Naive thymus-derived CD8-positive, alpha-beta T cell (primary cell): ENCODE data around the gene CEACAM18. TPM values are rescaled to one million over a fixed set of nuclear protein-coding genes. Genes with fewer than 3 reads are reported as not detected.
"Not testable (repeated sequence)": the region's sequence is repeated elsewhere in the genome, so short reads cannot be mapped to it uniquely, and the experiment has no call there.

ENCODE experiments used
- ATAC-seq, 2 donors: fragments of 150-1000 bp; cut with Tn5 transposase in 1 of 2; sonication (Bioruptor Pico), chemical (Tn5 transposase) in 1 of 2; 1 replicate in 1 of 2; 2 replicates in 1 of 2; pipeline ENCODE4 v1.10.0; 2021; ENCODE audit warnings: mild to moderate bottlenecking in 2 of 2, moderate library complexity in 2 of 2
- POLR2A ChIA-PET: fragments of 350-600 bp; sonication (Branson Sonifier 250); formaldehyde crosslinking; loops from one replicate; lab custom pipeline; 2021; ENCODE audit warnings: antibody characterized with exemption; lab: Charles Lee
- DNase-seq, 10 donors: peaks; one replicate each; pipeline versions ENCODE4 v3.0.0 to v3.0.0-alpha.2; 2020 to 2022
- H3K27ac Mint-ChIP-seq, 10 donors: one replicate each; pipeline ENCODE4 v1.8.0; 2020 to 2022; ENCODE audit warnings: mild to moderate bottlenecking in 10 of 10, mixed read lengths in 10 of 10, moderate library complexity in 4 of 10, inconsistent platforms in 1 of 10
- H3K27me3 Mint-ChIP-seq, 5 donors: one replicate each; pipeline ENCODE4 v1.8.0; 2021 to 2022; ENCODE audit warnings: mixed read lengths in 5 of 5
- H3K36me3 Mint-ChIP-seq, 3 donors: one replicate each; pipeline ENCODE4 v1.8.0; 2020 to 2022; ENCODE audit warnings: mixed read lengths in 3 of 3, mild to moderate bottlenecking in 2 of 3, inconsistent platforms in 1 of 3
- H3K4me1 Mint-ChIP-seq, 4 donors: one replicate each; pipeline ENCODE4 v1.8.0; 2021 to 2022; ENCODE audit warnings: mixed read lengths in 4 of 4
- H3K4me3 Mint-ChIP-seq, 10 donors: one replicate each; pipeline ENCODE4 v1.8.0; 2020 to 2022; ENCODE audit warnings: mild to moderate bottlenecking in 10 of 10, mixed read lengths in 10 of 10, moderate library complexity in 6 of 10, inconsistent platforms in 1 of 10
- H3K9me3 Mint-ChIP-seq, 9 donors: one replicate each; pipeline ENCODE4 v1.8.0; 2020 to 2022; ENCODE audit warnings: mixed read lengths in 9 of 9, mild to moderate bottlenecking in 3 of 9, inconsistent platforms in 1 of 9, moderate library complexity in 1 of 9
- polyA plus RNA-seq, 3 donors: library from polyadenylated mRNA; unstranded; fragments of 300-500 nt; fragmentation: Illumina TruSeq; gene quantifications; one replicate each; pipeline ENCODE4 v1.2.3, GENCODE V29; 2021
- total RNA-seq, 8 experiments: library from RNA in 2 of 8; stranded (reverse) in 2 of 8; gene quantifications; one replicate each; pipeline ENCODE4 v1.2.3 and lab custom pipeline; 2021 to 2026

The CEACAM18 gene
- total and polyA plus RNA-seq, 5 experiments from 2014 or later, result not detected

DNA sequence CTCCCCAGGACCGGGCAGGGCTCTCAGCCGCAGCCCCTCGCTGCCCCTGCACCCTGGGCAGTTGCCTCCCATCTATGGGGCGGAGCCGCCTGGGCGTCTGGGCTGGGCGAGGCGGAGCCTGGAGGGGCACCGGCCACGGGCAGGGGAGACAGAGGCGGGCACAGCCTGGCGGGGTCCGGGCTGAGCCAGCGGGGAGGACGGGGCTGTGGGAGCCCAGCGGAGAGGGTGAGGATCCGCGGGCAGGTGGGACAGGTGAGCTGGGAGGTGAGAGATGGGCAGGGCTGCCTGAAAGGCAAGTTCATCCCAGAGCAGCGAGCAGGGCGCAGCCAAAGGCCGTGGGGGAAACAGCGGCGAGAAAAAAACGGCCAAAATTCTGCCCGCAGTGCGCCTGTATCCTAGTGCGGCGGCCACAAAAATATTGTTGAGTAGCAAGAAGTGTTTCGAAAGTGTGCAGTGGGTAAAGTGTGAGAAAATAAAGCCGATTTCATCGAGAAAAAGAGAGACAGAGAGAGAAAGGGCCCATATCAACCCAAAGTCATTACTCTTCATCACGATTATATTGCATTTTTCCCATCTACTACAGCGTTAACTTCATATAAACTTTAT, 14.3 kb upstream of the CEACAM18 start:
- Mint-ChIP-seq H3K27me3 (peaks cover 17 to 63% (median 35%) of the 10 kb centered on the region in 5 donors), H3K4me1 (peaks cover 0 to 17% (median 9%) of the 10 kb centered on the region in 4 donors), H3K27ac (peak overlapping the region in 1 of 10 donors; percentile 5)
- H3K4me3 Mint-ChIP-seq, H3K36me3 Mint-ChIP-seq, DNase-seq, H3K9me3 Mint-ChIP-seq, POLR2A ChIA-PET: not testable (repeated sequence)
- peak in 1 of 2 donors; percentile 28 for ATAC-seq

DNA sequence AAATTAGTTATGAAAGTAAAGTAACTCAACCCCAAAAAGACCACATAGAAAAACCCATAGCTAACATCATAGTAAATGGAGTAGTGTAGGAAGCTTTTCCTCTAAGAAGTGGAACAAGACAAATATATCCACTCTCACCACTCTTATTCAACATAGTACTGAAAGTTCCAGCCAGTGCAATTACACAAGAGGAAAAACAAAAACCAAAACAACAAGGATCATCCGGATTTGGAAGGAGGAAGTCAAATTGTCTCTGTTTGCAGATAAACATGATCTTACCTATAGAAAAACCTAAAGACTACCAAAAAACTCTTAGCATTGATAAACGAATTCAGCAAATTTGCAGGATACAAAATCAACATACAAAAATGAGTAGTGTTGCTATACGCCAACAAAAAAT, 11.6 kb upstream of the CEACAM18 start:
- no peak for DNase-seq
- Mint-ChIP-seq H3K27ac (no peak overlapping the region), H3K9me3 (no peaks in the 10 kb centered on the region), H3K36me3 (peaks cover 0 to 4% (median 0%) of the 10 kb centered on the region in 3 donors), H3K27me3 (peaks cover 15 to 44% (median 29%) of the 10 kb centered on the region in 5 donors), H3K4me3 (no peak overlapping the region), H3K4me1 (peaks cover 0 to 13% (median 7%) of the 10 kb centered on the region in 4 donors)
- no peak for ATAC-seq
- POLR2A ChIA-PET, result no interaction called here

DNA sequence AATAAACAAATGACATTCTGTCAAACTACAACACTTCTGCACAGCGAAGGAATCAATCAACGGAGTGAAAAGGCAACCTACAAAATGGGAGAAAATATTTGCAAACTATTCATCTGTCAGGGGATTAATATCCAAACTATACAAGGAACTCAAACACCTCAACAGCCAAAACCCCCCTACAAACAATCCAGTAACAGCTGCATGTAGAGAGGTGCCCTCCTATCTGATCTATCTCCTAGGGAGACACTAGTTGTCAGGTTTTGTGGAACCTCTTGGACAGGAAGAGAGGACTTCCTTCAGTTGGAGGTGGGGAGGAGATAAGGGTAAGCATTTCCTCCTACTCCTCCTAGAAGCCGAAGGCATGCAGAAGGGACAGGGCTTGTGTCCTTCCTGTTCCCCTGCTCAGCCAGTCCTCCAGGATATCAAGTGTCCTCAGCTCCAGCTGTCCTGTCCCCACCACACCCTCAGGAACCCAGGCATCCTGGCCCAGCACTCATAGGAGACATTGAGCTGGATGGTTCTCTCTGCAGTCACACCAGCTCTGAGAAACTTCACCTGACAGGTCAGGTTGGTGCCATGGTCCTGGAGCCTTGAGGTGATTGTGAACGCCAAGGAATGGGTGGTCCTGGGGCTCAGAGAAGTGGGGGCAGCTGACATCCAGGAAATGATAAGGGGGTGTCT, 10.3 kb upstream of the CEACAM18 start:
- Mint-ChIP-seq H3K9me3 (no peaks in the 10 kb centered on the region), H3K4me3 (no peak overlapping the region), H3K4me1 (peaks cover 0 to 9% (median 6%) of the 10 kb centered on the region in 4 donors), H3K27me3 (peaks cover 11 to 40% (median 24%) of the 10 kb centered on the region in 5 donors), H3K27ac (no peak overlapping the region), H3K36me3 (peaks cover 0 to 4% (median 0%) of the 10 kb centered on the region in 3 donors)
- POLR2A ChIA-PET, result no interaction called here
- ATAC-seq (no peak), DNase-seq (no peak)

DNA sequence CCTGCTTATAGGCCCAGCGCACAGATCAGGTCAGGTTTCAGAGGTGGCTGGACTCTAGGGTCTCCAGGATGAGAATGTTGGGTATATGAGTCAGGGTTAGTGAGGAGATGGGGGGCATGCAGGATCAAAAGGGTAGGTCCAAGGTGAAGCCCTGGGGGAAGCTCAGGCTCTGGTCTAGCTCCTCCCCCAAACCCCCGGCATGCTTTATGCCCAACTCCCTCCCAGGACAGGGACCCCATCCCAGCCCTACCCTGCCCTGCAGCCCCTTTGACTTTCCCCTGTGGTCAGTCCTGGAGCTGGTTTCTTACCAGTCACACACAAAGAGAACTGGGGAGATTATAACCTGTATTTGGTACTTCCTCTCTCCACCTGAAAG, 9.8 kb upstream of the CEACAM18 start:
- POLR2A ChIA-PET, result no interaction called here
- Mint-ChIP-seq H3K27ac (no peak overlapping the region), H3K36me3 (peaks cover 0 to 4% (median 0%) of the 10 kb centered on the region in 3 donors), H3K4me1 (peaks cover 0 to 5% (median 2%) of the 10 kb centered on the region in 4 donors), H3K9me3 (no peaks in the 10 kb centered on the region), H3K27me3 (peaks cover 10 to 40% (median 21%) of the 10 kb centered on the region in 5 donors), H3K4me3 (no peak overlapping the region)
- DNase-seq, result no peak
- ATAC-seq, result no peak

DNA sequence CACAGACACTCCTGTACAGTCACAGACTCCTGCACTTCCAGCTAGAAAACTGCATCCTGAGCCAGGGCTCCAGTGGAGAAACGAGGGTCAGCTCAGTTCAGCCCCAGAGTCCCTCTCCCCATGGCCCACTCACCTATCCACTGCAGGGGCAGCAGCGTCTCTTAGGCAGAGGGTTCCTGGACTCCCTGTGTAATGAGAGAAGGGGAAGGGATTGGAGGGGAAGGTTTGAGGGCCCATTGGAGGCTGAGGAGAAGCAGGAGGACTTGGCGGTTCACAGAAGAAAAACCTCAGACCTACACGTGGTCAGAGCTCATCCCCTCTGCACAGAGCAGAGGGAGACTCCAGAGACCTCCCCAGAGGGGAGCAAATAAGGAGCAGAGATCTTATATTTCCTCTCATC, 9.2 kb upstream of the CEACAM18 start:
- H3K9me3 Mint-ChIP-seq, result no peaks in the 10 kb centered on the region
- H3K36me3 Mint-ChIP-seq, result peaks cover 0 to 4% (median 0%) of the 10 kb centered on the region in 3 donors
- no peak for ATAC-seq
- H3K27me3 Mint-ChIP-seq, result peaks cover 8 to 44% (median 22%) of the 10 kb centered on the region in 5 donors
- no peak for DNase-seq
- peaks cover 0 to 4% (median under 1%) of the 10 kb centered on the region in 4 donors for H3K4me1 Mint-ChIP-seq
- POLR2A ChIA-PET, result interaction anchor here (0.7 kb wide), 1 partner anchor 11 kb away, joined by 3 read pairs; no protein-coding TSS in a partner anchor
- H3K27ac Mint-ChIP-seq, result peak overlapping the region in 1 of 10 donors; percentile 38
- H3K4me3 Mint-ChIP-seq, result no peak overlapping the region

DNA sequence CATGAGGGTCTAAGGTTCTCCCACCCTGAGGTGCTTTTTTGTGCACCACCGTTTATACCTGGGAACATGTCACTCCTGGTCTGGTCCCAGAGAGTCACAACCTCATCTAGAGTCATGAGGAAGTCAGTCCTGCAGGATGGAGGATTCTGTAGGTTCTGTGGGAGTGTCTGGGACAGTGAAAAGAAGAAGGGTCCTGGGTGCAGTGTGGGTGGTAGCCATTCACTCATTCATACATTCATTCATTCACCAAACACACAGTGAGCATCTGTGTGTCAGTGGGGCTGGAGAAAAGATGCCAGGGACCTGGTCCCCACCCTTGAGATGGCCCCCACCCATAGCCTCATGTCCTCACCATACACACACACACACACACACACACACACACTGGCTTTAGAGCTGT, 8.7 kb upstream of the CEACAM18 start:
- H3K27me3 Mint-ChIP-seq, result peaks cover 10 to 46% (median 22%) of the 10 kb centered on the region in 5 donors
- POLR2A ChIA-PET, result interaction anchor here (0.7 kb wide), 1 partner anchor 11 kb away, joined by 3 read pairs; no protein-coding TSS in a partner anchor
- ATAC-seq, result no peak

DNA sequence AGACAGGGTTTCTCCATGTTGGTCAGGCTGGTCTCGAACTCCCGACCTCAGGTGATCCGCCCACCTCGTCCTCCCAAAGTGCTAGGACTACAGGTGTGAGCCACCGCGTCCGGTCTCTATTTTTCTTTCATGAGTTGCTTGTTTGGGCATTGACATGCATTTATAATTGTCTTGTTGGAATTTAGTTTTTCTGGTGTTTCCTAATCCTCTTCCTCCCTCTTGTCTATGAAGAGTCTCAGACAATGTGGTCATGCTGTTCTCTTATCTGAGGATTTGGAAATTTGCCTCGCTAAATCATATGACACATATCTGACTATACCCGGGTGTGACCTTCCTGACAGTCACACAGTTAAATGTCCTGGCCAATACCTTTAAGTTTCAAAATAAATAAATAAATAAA, 7.4 kb upstream of the CEACAM18 start:
- Mint-ChIP-seq H3K27me3 (peaks cover 5 to 37% (median 15%) of the 10 kb centered on the region in 5 donors), H3K9me3 (no peaks in the 10 kb centered on the region), H3K27ac (no peak overlapping the region), H3K36me3 (no peaks in the 10 kb centered on the region), H3K4me1 (peaks cover 0 to 2% (median 0%) of the 10 kb centered on the region in 4 donors), H3K4me3 (no peak overlapping the region)
- no peak for DNase-seq
- POLR2A ChIA-PET, result no interaction called here
- no peak for ATAC-seq

More for the DNA sequence above, 8.7 kb upstream of the CEACAM18 start:
- DNase-seq, result no peak
- peaks cover 0 to 4% (median 0%) of the 10 kb centered on the region in 3 donors for H3K36me3 Mint-ChIP-seq
- H3K4me1 Mint-ChIP-seq, result peaks cover 0 to 2% (median 0%) of the 10 kb centered on the region in 4 donors
- no peaks in the 10 kb centered on the region for H3K9me3 Mint-ChIP-seq
- no peak overlapping the region for H3K27ac Mint-ChIP-seq
- no peak overlapping the region for H3K4me3 Mint-ChIP-seq

DNA sequence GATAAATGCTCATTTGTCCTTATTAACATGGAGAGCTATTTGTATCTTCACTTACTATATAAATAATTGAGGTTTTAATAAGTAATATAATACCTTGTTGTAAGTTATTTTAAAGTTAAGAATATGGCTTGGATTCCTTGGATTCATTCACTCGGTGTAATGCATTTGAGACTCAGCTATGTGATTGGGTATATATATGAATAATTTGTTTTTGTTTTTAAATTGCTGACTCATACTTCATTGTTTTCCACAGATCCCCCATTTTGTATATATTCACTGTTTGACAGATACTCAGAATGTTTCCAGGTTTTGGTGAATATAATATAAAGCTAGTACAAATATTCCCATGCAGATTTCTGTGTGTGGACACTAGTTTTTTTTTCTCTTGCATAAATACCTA, 6.8 kb upstream of the CEACAM18 start:
- DNase-seq, result no peak
- H3K4me3 Mint-ChIP-seq, result no peak overlapping the region
- H3K27me3 Mint-ChIP-seq, result peaks cover 5 to 31% (median 16%) of the 10 kb centered on the region in 5 donors
- H3K9me3 Mint-ChIP-seq, result peaks cover 0 to 3% (median 0%) of the 10 kb centered on the region in 9 donors
- H3K27ac Mint-ChIP-seq, result no peak overlapping the region
- no peaks in the 10 kb centered on the region for H3K36me3 Mint-ChIP-seq
- no peak for ATAC-seq
- peaks cover 0 to 2% (median 0%) of the 10 kb centered on the region in 4 donors for H3K4me1 Mint-ChIP-seq
- POLR2A ChIA-PET, result no interaction called here

DNA sequence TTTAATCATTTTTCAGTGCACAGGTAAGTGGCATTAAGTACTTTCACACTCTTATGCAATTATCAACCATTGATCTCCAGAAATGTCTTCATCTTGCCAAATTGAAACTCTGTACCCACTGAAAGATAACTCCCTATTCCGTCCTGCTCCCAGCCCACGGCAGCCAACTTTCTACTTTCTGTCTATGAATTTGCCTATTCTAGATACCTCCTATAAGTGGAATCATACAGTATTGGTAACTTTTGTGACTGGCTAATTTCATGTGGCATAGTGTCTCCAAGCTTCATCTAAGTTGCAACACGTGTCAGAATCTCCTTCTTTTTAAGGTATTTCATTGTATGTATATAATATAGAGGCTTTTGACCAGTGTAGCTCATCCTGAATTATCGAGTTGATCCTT, 5.7 kb upstream of the CEACAM18 start:
- POLR2A ChIA-PET, result interaction anchor here (0.6 kb wide), 1 partner anchor 184 kb away, joined by 4 read pairs; no protein-coding TSS in a partner anchor
- H3K36me3 Mint-ChIP-seq, result no peaks in the 10 kb centered on the region

DNA sequence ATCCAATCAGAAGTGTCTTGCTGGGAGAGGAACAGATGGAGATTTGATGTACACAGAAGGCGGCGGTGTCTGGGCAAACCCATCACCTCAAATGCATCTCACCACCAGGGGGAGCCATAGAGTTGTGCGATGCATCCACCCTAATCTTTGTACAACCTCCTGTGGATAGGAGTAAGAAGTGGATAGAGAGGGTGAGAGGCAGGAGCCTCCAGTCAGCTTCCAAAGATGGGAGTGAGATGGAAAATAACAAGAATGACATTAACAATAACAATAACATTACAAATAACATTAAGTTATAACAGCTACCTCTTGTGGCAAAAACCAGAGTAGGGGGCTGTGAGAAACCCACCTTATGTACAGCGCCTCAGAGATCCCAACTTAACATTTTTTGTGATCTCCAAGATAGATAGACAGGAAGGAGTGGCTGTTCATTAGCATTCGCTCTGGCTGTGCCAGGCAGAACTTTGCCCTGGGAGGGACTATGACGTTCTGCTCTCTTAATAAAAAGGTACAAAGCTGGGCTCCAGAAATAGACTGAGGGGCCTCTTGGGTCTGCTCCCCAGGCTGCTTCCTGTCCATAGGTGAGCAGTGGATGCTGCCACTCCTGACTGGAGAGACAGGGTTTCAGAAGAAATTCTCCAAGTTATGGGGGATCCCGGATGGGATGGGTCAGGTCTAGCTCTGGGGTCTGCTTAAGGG, 5.2 kb upstream of the CEACAM18 start:
- ATAC-seq (peak; percentile 71 to 80), DNase-seq (peak; percentile 41 to 90 (median 72))
- peak overlapping the region in 1 of 10 donors; percentile 67 for H3K27ac Mint-ChIP-seq
- POLR2A ChIA-PET, result interaction anchor here (0.6 kb wide), 1 partner anchor 184 kb away, joined by 4 read pairs; no protein-coding TSS in a partner anchor
- H3K9me3 Mint-ChIP-seq, result peaks cover 0 to 3% (median 0%) of the 10 kb centered on the region in 9 donors
- no peaks in the 10 kb centered on the region for H3K36me3 Mint-ChIP-seq
- peaks cover 6 to 33% (median 11%) of the 10 kb centered on the region in 5 donors for H3K27me3 Mint-ChIP-seq
- no peaks in the 10 kb centered on the region for H3K4me1 Mint-ChIP-seq
- no peak overlapping the region for H3K4me3 Mint-ChIP-seq

More for the DNA sequence above, 5.7 kb upstream of the CEACAM18 start:
- Mint-ChIP-seq H3K9me3 (peaks cover 0 to 3% (median 0%) of the 10 kb centered on the region in 9 donors), H3K27me3 (peaks cover 6 to 30% (median 11%) of the 10 kb centered on the region in 5 donors), H3K27ac (no peak overlapping the region), H3K4me1 (peaks cover 0 to 1% (median 0%) of the 10 kb centered on the region in 4 donors), H3K4me3 (no peak overlapping the region)
- ATAC-seq (no peak), DNase-seq (no peak)

DNA sequence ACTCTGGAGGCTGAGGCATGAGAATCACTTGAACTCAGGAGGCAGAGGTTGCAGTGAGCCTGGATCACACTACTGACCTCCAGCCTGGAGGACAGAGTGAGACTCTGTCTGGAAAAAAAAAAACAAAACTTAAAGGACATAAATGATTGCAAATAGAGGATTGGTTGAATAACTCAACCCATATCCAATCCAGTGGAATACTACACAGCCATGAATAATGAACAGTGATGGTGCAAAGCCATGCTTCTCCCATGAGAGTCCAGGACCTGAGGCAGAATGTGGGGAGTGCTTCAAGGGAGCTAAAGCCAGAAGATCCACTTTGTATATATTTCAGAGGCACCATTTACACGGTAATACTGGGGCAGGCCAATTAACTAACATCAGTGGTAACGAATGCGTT, 2.2 kb upstream of the CEACAM18 start:
- H3K36me3 Mint-ChIP-seq, result no peaks in the 10 kb centered on the region
- H3K27ac Mint-ChIP-seq, result no peak overlapping the region
- H3K4me1 Mint-ChIP-seq, result no peaks in the 10 kb centered on the region
- ATAC-seq (no peak), DNase-seq (no peak)
- H3K4me3 Mint-ChIP-seq, result no peak overlapping the region
- peaks cover 0 to 3% (median 0%) of the 10 kb centered on the region in 9 donors for H3K9me3 Mint-ChIP-seq
- peaks cover 6 to 55% (median 20%) of the 10 kb centered on the region in 5 donors for H3K27me3 Mint-ChIP-seq
- POLR2A ChIA-PET, result no interaction called here

DNA sequence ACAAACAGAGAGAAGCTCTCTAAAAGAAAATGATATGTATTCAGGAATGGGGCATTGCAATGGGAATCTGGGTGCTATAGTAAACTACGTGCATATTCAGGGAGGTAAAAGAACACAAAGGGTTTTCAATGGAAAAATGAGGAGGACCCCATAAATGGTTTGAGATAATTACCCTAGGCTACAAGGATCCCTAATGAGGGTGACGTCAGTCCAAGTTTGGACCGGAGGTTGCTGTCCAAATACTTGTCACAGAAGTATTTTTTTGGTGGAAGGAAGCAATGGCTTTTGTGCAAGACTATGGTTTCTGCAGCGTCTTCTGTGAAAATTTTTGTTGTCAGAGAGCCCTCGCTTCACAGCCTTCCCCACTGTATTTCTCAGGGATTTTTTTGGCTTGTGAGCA, 995 bp upstream of the CEACAM18 start:
- no peaks in the 10 kb centered on the region for H3K4me1 Mint-ChIP-seq
- no peak overlapping the region for H3K4me3 Mint-ChIP-seq
- ATAC-seq (no peak), DNase-seq (no peak)
- H3K36me3 Mint-ChIP-seq, result no peaks in the 10 kb centered on the region
- POLR2A ChIA-PET, result no interaction called here
- peaks cover 0 to 3% (median 0%) of the 10 kb centered on the region in 9 donors for H3K9me3 Mint-ChIP-seq
- no peak overlapping the region for H3K27ac Mint-ChIP-seq
- peaks cover 10 to 60% (median 24%) of the 10 kb centered on the region in 5 donors for H3K27me3 Mint-ChIP-seq
